ENCODE measurements around the gene PTPN20. TPM values are rescaled to one million over a fixed set of nuclear protein-coding genes. Genes with fewer than 3 reads are reported as not detected.

PTPN20 gene
- total and polyA plus RNA-seq, 3 donors from 2014 or later: 20.9 to 39.6 (median 23.1) TPM

DNA sequence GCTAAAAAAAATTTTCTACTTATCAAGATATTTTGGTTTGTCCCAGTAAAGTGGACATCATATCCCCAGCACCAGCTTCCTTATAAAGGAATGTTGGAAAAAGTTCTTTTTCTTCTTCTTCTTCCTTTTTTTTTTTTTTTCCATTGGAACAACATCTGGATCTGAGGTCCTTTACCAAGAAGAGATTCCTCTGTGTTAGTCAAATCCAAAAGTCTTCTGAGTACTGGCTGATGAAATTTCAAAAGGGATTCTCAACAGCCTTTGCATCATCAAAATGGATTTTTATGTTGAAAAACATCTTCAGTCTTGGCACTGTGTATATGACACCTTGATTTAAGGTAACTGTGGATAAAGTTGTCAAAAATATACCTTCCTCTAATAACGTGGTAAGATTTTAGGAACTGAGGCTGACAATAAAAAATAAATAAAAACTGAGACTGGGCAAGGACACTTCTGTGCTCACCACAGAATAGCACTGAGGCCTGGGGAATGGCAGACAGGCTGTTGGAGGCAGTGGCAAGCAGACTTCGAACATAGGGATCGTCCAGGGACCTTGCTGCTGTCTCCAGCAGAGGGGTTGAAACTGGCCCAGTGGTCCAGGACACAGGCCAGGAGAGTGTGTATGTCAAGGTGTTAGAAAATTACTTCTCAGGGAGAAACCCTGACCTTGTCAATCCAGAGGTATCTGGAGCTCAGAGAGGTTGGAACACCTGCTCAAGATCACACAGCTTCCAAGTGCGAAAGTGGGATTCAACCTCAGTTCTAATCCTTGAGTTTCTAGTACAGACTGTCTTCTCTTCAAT lies 130.4 kb downstream of the PTPN20 start:
- 68 to 78% methylated on average over 4 of the region's 4 CpGs for WGBS, 2 donors
- TF ChIP-seq CTCF (IDR thresholded peaks at IDR 0.05) (no peak), POLR2A (IDR thresholded peaks at IDR 0.05) (no peak)
- no peak for DNase-seq
- H3K27ac ChIP-seq: peak overlapping the region in 1 of 2 donors; percentile 22
- no peaks in the 10 kb centered on the region for H3K36me3 ChIP-seq (ENCODE audit: low read depth, missing control alignments)
- no peaks in the 10 kb centered on the region for H3K27me3 ChIP-seq
- H3K4me3 ChIP-seq: no peak overlapping the region
- intact Hi-C loops (cut with DNase I; ENCODE audit: low total_unique reads): no loop called here
- no peaks in the 10 kb centered on the region for H3K4me1 ChIP-seq
- no peaks in the 10 kb centered on the region for H3K9me3 ChIP-seq

DNA sequence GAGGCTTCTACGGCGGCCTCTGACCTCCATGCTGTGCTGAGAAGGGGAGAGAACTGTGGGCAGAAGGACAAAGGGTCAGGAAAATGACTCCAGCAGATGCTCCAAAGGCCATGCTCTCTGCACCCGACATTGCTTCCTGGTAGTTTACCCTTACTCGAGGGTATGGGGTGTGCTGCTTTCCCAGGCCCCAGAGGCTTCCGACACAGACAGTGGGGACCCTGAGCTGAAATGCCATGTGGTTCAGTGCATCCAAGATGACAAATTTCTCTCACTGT lies 130.9 kb downstream of the PTPN20 start:
- Histone ChIP-seq H3K27me3 (no peaks in the 10 kb centered on the region), H3K4me3 (no peak overlapping the region), H3K4me1 (no peaks in the 10 kb centered on the region), H3K27ac (no peak overlapping the region), H3K9me3 (no peaks in the 10 kb centered on the region), H3K36me3 (ENCODE audit: low read depth, missing control alignments) (no peaks in the 10 kb centered on the region)
- TF ChIP-seq POLR2A (IDR thresholded peaks at IDR 0.05) (no peak), CTCF (IDR thresholded peaks at IDR 0.05) (no peak)
- intact Hi-C loops (cut with DNase I; ENCODE audit: low total_unique reads): no loop called here
- WGBS, 2 donors: 73 to 80% methylated on average over 5 of the region's 5 CpGs
- DNase-seq: no peak

GRCh38 chr10:47042780-47043750 lies 131.8 kb downstream of the PTPN20 start:
- intact Hi-C loops (cut with DNase I; ENCODE audit: low total_unique reads): no loop called here
- 82 to 91% methylated on average over 10 to 19 of the region's 19 CpGs for WGBS, 2 donors
- no peak for DNase-seq
- TF ChIP-seq CTCF (IDR thresholded peaks at IDR 0.05) (no peak), POLR2A (IDR thresholded peaks at IDR 0.05) (no peak)
- H3K36me3 ChIP-seq (ENCODE audit: low read depth, missing control alignments): no peaks in the 10 kb centered on the region
- H3K4me3 ChIP-seq: no peak overlapping the region
- no peak overlapping the region for H3K27ac ChIP-seq
- no peaks in the 10 kb centered on the region for H3K4me1 ChIP-seq
- no peaks in the 10 kb centered on the region for H3K27me3 ChIP-seq
- no peaks in the 10 kb centered on the region for H3K9me3 ChIP-seq

DNA sequence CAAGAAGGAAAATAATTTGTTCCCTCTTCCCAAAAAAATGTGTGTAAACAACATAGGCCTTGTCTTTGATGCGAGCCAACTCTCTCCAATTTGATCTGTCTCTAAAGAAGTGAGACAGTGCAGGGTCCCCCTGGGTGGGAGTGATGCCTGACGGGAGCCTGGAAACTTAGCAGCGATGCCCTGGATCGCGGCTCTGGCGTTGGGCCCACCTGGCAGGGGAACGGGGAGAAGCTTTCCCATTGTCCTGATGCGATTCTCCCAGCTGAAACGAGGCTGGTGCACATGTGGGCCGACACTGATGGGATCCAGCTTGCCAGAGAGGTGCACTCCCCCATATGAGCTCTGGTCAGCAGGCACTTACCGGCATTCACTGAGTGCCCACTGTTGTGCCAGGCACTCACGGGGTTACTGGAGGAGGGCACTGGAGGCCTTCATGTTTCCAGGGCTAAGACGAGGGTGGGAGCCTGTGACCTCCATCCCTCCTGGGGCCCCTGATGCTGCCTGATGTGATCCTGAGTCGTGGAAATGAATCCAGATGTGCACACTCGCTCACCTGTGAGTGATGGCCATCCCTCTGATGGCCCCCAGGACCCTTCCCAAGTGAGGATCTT lies 132.8 kb downstream of the PTPN20 start:
- Histone ChIP-seq H3K27me3 (no peaks in the 10 kb centered on the region), H3K4me1 (no peaks in the 10 kb centered on the region), H3K4me3 (no peak overlapping the region), H3K36me3 (ENCODE audit: low read depth, missing control alignments) (no peaks in the 10 kb centered on the region), H3K27ac (no peak overlapping the region), H3K9me3 (no peaks in the 10 kb centered on the region)
- 66 to 67% methylated on average over 9 to 15 of the region's 15 CpGs for WGBS, 2 donors
- intact Hi-C loops (cut with DNase I; ENCODE audit: low total_unique reads): no loop called here
- TF ChIP-seq CTCF (IDR thresholded peaks at IDR 0.05): no peak
- no peak for TF ChIP-seq POLR2A (IDR thresholded peaks at IDR 0.05)
- peak; percentile 29 for DNase-seq
